ENCODE data around the gene IQGAP2. TPM values are rescaled to one million over a fixed set of nuclear protein-coding genes. Genes with fewer than 3 reads are reported as not detected.

IQGAP2 gene
- total RNA-seq, 4 donors from 2014 or later: 22.6 to 63.9 (median 28.3) TPM

DNA sequence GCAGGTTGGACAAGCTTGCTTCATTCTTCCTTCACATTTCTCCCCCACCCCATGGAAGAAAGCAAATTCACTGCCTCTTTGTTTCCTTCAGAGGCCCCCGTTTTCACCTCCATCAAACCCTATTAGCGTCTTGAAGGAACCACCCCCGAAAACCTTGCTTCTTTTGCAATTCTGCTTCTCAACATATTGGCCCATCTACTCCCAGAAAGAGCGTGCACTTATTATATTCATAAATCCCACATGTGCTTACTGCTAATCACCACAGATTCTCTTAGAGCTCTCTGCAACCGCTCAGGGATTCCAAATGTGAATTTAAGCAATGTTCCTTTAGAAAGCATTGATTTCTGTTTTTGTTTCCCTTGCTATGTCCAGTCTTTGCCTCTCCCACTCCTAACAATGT lies 219.0 kb downstream of the IQGAP2 start:
- no peak for DNase-seq (ENCODE audit: low spot score)
- no peak for ATAC-seq (ENCODE audit: low FRiP score)
- TF ChIP-seq CTCF (IDR thresholded peaks at IDR 0.05): no peak

DNA sequence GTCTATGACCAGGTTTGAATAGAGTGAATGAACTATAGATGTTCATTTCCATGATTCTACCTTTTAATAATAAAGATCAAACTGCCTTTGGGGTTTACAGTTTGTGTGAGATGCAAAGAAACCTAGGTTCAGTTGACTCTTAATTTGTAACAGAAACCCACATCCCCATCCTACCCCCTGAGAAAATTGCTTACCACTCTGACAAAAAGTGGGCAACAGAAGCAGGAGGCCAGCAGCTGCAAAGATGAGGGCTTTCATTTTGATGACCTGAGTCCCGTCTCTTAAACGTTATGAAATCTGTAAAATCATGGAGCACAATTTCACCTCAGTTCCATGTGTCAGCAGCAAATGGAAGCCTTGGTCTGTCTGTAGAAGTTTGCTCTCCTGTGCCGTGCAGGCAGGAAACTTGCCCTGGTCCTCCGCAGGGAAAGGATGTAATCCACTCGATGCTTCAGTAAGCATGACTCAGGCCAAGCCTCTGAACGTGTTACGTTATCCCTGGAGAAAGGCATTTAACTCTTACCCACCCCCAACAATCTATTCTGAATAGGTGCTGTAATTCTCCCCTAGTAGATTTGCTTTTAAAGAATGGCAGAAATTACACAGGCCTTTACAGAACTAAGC lies 220.0 kb downstream of the IQGAP2 start, which contains the start of gene F2RL2:
Gene F2RL2 (minus strand): TSS at position 431 of the 624 bp plus-strand sequence. CDS start 173 bp downstream, at position 258.
- TF ChIP-seq CTCF (IDR thresholded peaks at IDR 0.05): no peak
- ATAC-seq (ENCODE audit: low FRiP score) (no peak), DNase-seq (ENCODE audit: low spot score) (no peak)

GRCh38 chr5:76625087-76625815 lies 222.2 kb downstream of the IQGAP2 start:
- DNase-seq (ENCODE audit: low spot score) (no peak), ATAC-seq (ENCODE audit: low FRiP score) (no peak)
- TF ChIP-seq CTCF (IDR thresholded peaks at IDR 0.05): no peak

- no peak for TF ChIP-seq CTCF (IDR thresholded peaks at IDR 0.05)
- no peak for DNase-seq (ENCODE audit: low spot score)
- no peak for ATAC-seq (ENCODE audit: low FRiP score)
Observed at GRCh38 chr5:76626738-76627137, 223.7 kb downstream of the IQGAP2 start.

- ATAC-seq (ENCODE audit: low FRiP score): no peak
- no peak for DNase-seq (ENCODE audit: low spot score)
- TF ChIP-seq CTCF (IDR thresholded peaks at IDR 0.05): no peak
Observed at GRCh38 chr5:76634661-76635060, 231.6 kb downstream of the IQGAP2 start.

GRCh38 chr5:76637490-76637889 lies 234.4 kb downstream of the IQGAP2 start:
- TF ChIP-seq CTCF (IDR thresholded peaks at IDR 0.05): no peak
- ATAC-seq (ENCODE audit: low FRiP score) (no peak), DNase-seq (ENCODE audit: low spot score) (no peak)

GRCh38 chr5:76638479-76638878 lies 235.4 kb downstream of the IQGAP2 start:
- TF ChIP-seq CTCF (IDR thresholded peaks at IDR 0.05): no peak
- ATAC-seq (ENCODE audit: low FRiP score) (no peak), DNase-seq (ENCODE audit: low spot score) (no peak)

Data from omental fat pad (tissue), 4 donors.